Panc1 (cell line): ENCODE data around the gene KNDC1. TPM values are rescaled to one million over a fixed set of nuclear protein-coding genes. Genes with fewer than 3 reads are reported as not detected.

Experiments
- ATAC-seq: fragments of 200-7000 bp; cut with Tn5 transposase; 2 replicates; pipeline ENCODE4 v1.9.1; 2020; ENCODE audit warnings: mild to moderate bottlenecking, moderate library complexity
- BruUV-seq: library from RNA; stranded (reverse); fragments of 400-500 nt; replicated peaks from 2 replicates; lab custom pipeline; 2021; lab: Mats Ljungman, UMichigan
- CTCF ChIA-PET: fragments of 300-600 bp; sonication (Branson Sonifier 250); formaldehyde crosslinking; loops from one replicate; lab custom pipeline; 2022; ENCODE audit warnings: antibody characterized with exemption; lab: Charles Lee
- POLR2A ChIA-PET: fragments of 300-600 bp; sonication (Branson Sonifier 250); formaldehyde crosslinking; loops from one replicate; lab custom pipeline; 2022; ENCODE audit warnings: antibody characterized with exemption; lab: Charles Lee
- DNase-seq: peaks from one replicate; pipeline ENCODE4 v3.0.0-alpha.2; 2010; ENCODE audit warnings: low read depth, low spot score
- H3K27ac ChIP-seq: 2 replicates; pipeline ENCODE4 v1.5.1; 2011; ENCODE audit warnings: mild to moderate bottlenecking, low read length, inconsistent platforms
- H3K27me3 ChIP-seq: fragments of 200-500 bp; sonication (Bioruptor generic); 2 replicates; pipeline ENCODE4 v1.6.0; 2014; ENCODE audit warnings: low read length, inconsistent platforms; ENCODE audit not compliant: control insufficient read depth, insufficient read depth
- H3K36me3 ChIP-seq: fragments of 200-500 bp; sonication (Bioruptor generic); 2 replicates; pipeline ENCODE4 v1.5.1; 2014; ENCODE audit warnings: inconsistent platforms, mild to moderate bottlenecking, low read length, moderate library complexity; ENCODE audit not compliant: control insufficient read depth, insufficient read depth
- H3K4me1 ChIP-seq: 2 replicates; pipeline ENCODE4 v1.5.1; 2011; ENCODE audit warnings: inconsistent platforms, mild to moderate bottlenecking, low read length, moderate library complexity; ENCODE audit not compliant: control insufficient read depth, insufficient read depth
- H3K4me3 ChIP-seq, 2 experiments: 2 replicates each; pipeline ENCODE4 v1.5.1; 2011 to 2012; ENCODE audit warnings: low read depth in 2 of 2, low read length in 2 of 2, mild to moderate bottlenecking in 2 of 2, inconsistent platforms in 1 of 2, moderate library complexity in 1 of 2
- H3K9me3 ChIP-seq: fragments of 200-500 bp; sonication (Bioruptor generic); 2 replicates; pipeline ENCODE4 v1.5.1; 2014; ENCODE audit warnings: low read depth, mild to moderate bottlenecking, inconsistent platforms, low read length, moderate library complexity; ENCODE audit not compliant: control insufficient read depth, insufficient read depth
- CTCF ChIP-seq: fragments of 450-650 bp; IDR thresholded peaks from 2 replicates; pipeline ENCODE4 v1.5.1; 2017; ENCODE audit warnings: mild to moderate bottlenecking
- POLR2AphosphoS5 ChIP-seq: IDR thresholded peaks from 2 replicates; pipeline ENCODE4 v1.6.1; 2012; ENCODE audit warnings: mild to moderate bottlenecking, low read depth, low read length, moderate library complexity
- REST ChIP-seq, 2 experiments: IDR thresholded peaks; 2 replicates each; pipeline ENCODE4 v1.6.1; 2011 to 2012; ENCODE audit warnings: low read depth in 2 of 2, control low read depth in 1 of 2, low read length in 1 of 2, mild to moderate bottlenecking in 1 of 2, moderate library complexity in 1 of 2; ENCODE audit not compliant: insufficient read depth in 1 of 2
- SIN3A ChIP-seq: IDR thresholded peaks from 2 replicates; pipeline ENCODE4 v1.6.1; 2012; ENCODE audit warnings: low read depth, mild to moderate bottlenecking, low read length, moderate library complexity, borderline replicate concordance; ENCODE audit not compliant: insufficient read depth
- TCF7L2 ChIP-seq: IDR thresholded peaks from 2 replicates; pipeline ENCODE4 v1.6.1; 2011; ENCODE audit warnings: mild to moderate bottlenecking, low read depth, low read length, inconsistent platforms
- in situ Hi-C: cut with HindIII; loops from 2 replicates; pipeline ENCODE4 v1.10.0; 2016; ENCODE audit warnings: low sequenced_read_pairs, low pct_unique_long_range_greater_than_20kb
- intact Hi-C: fragments of 100-400 bp; cut with micrococcal nuclease; formaldehyde crosslinking; loops from one replicate; pipeline ENCODE4 v1.10.0; 2022; ENCODE audit not compliant: unreplicated experiment
- total RNA-seq: library from RNA; stranded (reverse); gene quantifications from one replicate; pipeline ENCODE4 v1.2.1, GENCODE V29; 2021; ENCODE audit not compliant: unreplicated experiment

The KNDC1 gene
- total RNA-seq, 1 experiment from 2014 or later, result 2.6 TPM

GRCh38 chr10:133156674-133157579 is 3.1 kb upstream of the KNDC1 start:
- ATAC-seq (no peak), DNase-seq (no peak)
- Histone ChIP-seq H3K4me1 (peaks cover 14% of the 10 kb centered on the region), H3K4me3 (no peak overlapping the region), H3K36me3 (no peaks in the 10 kb centered on the region), H3K27me3 (peaks cover 11% of the 10 kb centered on the region; the same call in 1 of the 2 replicates), H3K9me3 (no peaks in the 10 kb centered on the region), H3K27ac (no peak overlapping the region)
- ChIA-PET CTCF (no interaction called here), POLR2A (no interaction called here)
- intact Hi-C loops (no loop called here), in situ Hi-C loops (no loop called here)
- TF ChIP-seq POLR2AphosphoS5 (no peak), SIN3A (no peak), REST (IDR thresholded peaks at IDR 0.05; ENCODE audit: insufficient read depth in 1 of 2, low read depth in 2 of 2, low read length in 1 of 2) (no peak), CTCF (no peak), TCF7L2 (no peak)
- BruUV-seq, result no TSS peak

GRCh38 chr10:133157662-133158436 is 2.2 kb upstream of the KNDC1 start:
- CTCF ChIA-PET, result no interaction called here
- POLR2A ChIA-PET, result no interaction called here
- in situ Hi-C loops (no loop called here), intact Hi-C loops (no loop called here)
- Histone ChIP-seq H3K36me3 (no peaks in the 10 kb centered on the region), H3K4me3 (no peak overlapping the region), H3K9me3 (no peaks in the 10 kb centered on the region), H3K4me1 (peaks cover 17% of the 10 kb centered on the region), H3K27me3 (peaks cover 9% of the 10 kb centered on the region; the same call in 1 of the 2 replicates), H3K27ac (no peak overlapping the region)
- no TSS peak for BruUV-seq
- ATAC-seq, result no peak
- DNase-seq, result no peak
- TF ChIP-seq REST (IDR thresholded peaks at IDR 0.05; ENCODE audit: insufficient read depth in 1 of 2, low read depth in 2 of 2, low read length in 1 of 2) (no peak), TCF7L2 (no peak), SIN3A (no peak), CTCF (no peak), POLR2AphosphoS5 (no peak)
